PC-3 (cell line): ENCODE data around the gene BTBD19. TPM values are rescaled to one million over a fixed set of nuclear protein-coding genes. Genes with fewer than 3 reads are reported as not detected.

Source experiments
- ATAC-seq: fragments of 200-7000 bp; cut with Tn5 transposase; 2 replicates; pipeline ENCODE4 v1.9.1; 2020; ENCODE audit warnings: mild to moderate bottlenecking, moderate library complexity
- BruUV-seq: library from RNA; stranded (reverse); fragments of 400-500 nt; replicated peaks from 2 replicates; lab custom pipeline; 2021; lab: Mats Ljungman, UMichigan
- CTCF ChIA-PET: fragments of 300-600 bp; sonication (Branson Sonifier 250); formaldehyde crosslinking; loops from one replicate; lab custom pipeline; 2022; ENCODE audit warnings: antibody characterized with exemption; lab: Charles Lee
- POLR2A ChIA-PET: fragments of 300-600 bp; sonication (Branson Sonifier 250); formaldehyde crosslinking; loops from one replicate; lab custom pipeline; 2022; ENCODE audit warnings: antibody characterized with exemption; ENCODE audit not compliant: unreplicated experiment; lab: Charles Lee
- DNase-seq: peaks from one replicate; pipeline ENCODE4 v3.0.0-alpha.2; 2015
- H2AFZ ChIP-seq: fragments of 300-600 bp; sonication (generic); 2 replicates; pipeline ENCODE4 v1.6.0; 2016; ENCODE audit warnings: antibody characterized with exemption, low read length
- H3F3A ChIP-seq: fragments of 300-600 bp; sonication (generic); one replicate; pipeline ENCODE4 v1.6.0; 2017; ENCODE audit warnings: antibody characterized with exemption, low read length, control low read depth, mild to moderate bottlenecking; ENCODE audit not compliant: unreplicated experiment
- H3K27ac ChIP-seq: fragments of 300-600 bp; sonication (generic); 2 replicates; pipeline ENCODE4 v1.5.1; 2016; ENCODE audit warnings: mild to moderate bottlenecking, low read length
- H3K27me3 ChIP-seq: fragments of 300-600 bp; sonication (generic); 2 replicates; pipeline ENCODE4 v1.6.1; 2016; ENCODE audit warnings: low read length, mixed read lengths
- H3K36me3 ChIP-seq: fragments of 300-600 bp; sonication (generic); 2 replicates; pipeline ENCODE4 v1.6.1; 2016; ENCODE audit warnings: low read depth, mixed run types, low read length, mixed read lengths
- H3K4me1 ChIP-seq: fragments of 300-600 bp; sonication (generic); 2 replicates; pipeline ENCODE4 v1.5.1; 2016; ENCODE audit warnings: low read length; ENCODE audit not compliant: insufficient read depth
- H3K4me2 ChIP-seq: fragments of 300-600 bp; sonication (generic); 2 replicates; pipeline ENCODE4 v1.6.0; 2016; ENCODE audit warnings: low read length
- H3K4me3 ChIP-seq: fragments of 300-600 bp; sonication (generic); 2 replicates; pipeline ENCODE4 v1.5.1; 2016; ENCODE audit warnings: mild to moderate bottlenecking, low read length, mixed read lengths
- H3K79me2 ChIP-seq: fragments of 300-600 bp; sonication (generic); 2 replicates; pipeline ENCODE4 v1.6.1; 2017; ENCODE audit warnings: low read length, mixed read lengths
- H3K9ac ChIP-seq: fragments of 300-600 bp; sonication (generic); 2 replicates; pipeline ENCODE4 v1.6.0; 2016; ENCODE audit warnings: mild to moderate bottlenecking, low read length
- H3K9me2 ChIP-seq: fragments of 300-600 bp; sonication (generic); replicated peaks from 2 replicates; pipeline ENCODE4 v1.6.1; 2016; ENCODE audit warnings: mixed run types, low read length, mixed read lengths
- H3K9me3 ChIP-seq: fragments of 300-600 bp; sonication (generic); 2 replicates; pipeline ENCODE4 v1.6.1; 2016; ENCODE audit warnings: low read length, mixed read lengths
- H4K20me1 ChIP-seq: fragments of 300-600 bp; sonication (generic); 2 replicates; pipeline ENCODE4 v1.6.1; 2016; ENCODE audit warnings: low read length, mixed read lengths
- EZH2 ChIP-seq: fragments of 300-600 bp; sonication (generic); IDR thresholded peaks from one replicate; pipeline ENCODE4 v1.6.1; 2017; ENCODE audit warnings: antibody characterized with exemption, mild to moderate bottlenecking, low read length; ENCODE audit not compliant: unreplicated experiment
- EZH2phosphoT487 ChIP-seq: fragments of 300-600 bp; sonication (generic); IDR thresholded peaks from 2 replicates; pipeline ENCODE4 v1.6.1; 2018; ENCODE audit warnings: mild to moderate bottlenecking, antibody characterized with exemption, low read length, borderline replicate concordance
- intact Hi-C: fragments of 100-400 bp; cut with micrococcal nuclease; formaldehyde crosslinking; loops from 2 replicates; pipeline ENCODE4 v1.9.0; 2023
- total RNA-seq: library from RNA; depleted of rRNA; stranded (reverse); fragments of >200 nt; gene quantifications from 2 replicates; pipeline ENCODE4 v1.2.3, GENCODE V29; 2014
- TF ChIP-seq, protein P1 (sequence below): fragments of 300-600 bp; sonication (generic); conservative IDR thresholded peaks from 2 replicates; pipeline ENCODE4 v1.5.1; 2017; ENCODE audit warnings: antibody characterized with exemption, low read depth, mild to moderate bottlenecking, low read length

The BTBD19 gene
- total RNA-seq, 1 experiment from 2014 or later, result 0.58 TPM

DNA sequence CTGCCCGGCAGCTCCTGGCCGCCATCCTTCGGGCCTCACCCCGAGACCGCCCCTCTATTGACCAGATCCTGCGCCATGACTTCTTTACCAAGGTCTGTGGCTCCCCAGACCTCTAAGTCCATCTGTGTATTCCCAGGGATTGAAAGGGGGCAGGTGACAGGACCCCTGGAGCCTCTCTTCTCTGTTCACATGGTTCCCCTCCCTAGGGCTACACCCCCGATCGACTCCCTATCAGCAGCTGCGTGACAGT lies 5.3 kb upstream of the BTBD19 start:
- Histone ChIP-seq H3K4me1 (peaks cover 34% of the 10 kb centered on the region), H4K20me1 (peaks cover 12% of the 10 kb centered on the region), H3K36me3 (peaks cover 7% of the 10 kb centered on the region; the same call in 1 of the 2 replicates), H3F3A (peaks cover 5% of the 10 kb centered on the region), H3K27ac (no peak overlapping the region), H3K9ac (no peak overlapping the region), H2AFZ (no peak overlapping the region), H3K9me3 (no peaks in the 10 kb centered on the region), H3K4me3 (no peak overlapping the region), H3K9me2 (no peaks in the 10 kb centered on the region), H3K79me2 (peaks cover 22% of the 10 kb centered on the region), H3K27me3 (no peaks in the 10 kb centered on the region), H3K4me2 (no peak overlapping the region)
- DNase-seq (no peak), ATAC-seq (no peak)
- intact Hi-C loops, result no loop called here
- POLR2A ChIA-PET, result no interaction called here
- no TSS peak for BruUV-seq
- CTCF ChIA-PET, result no interaction called here
- no peak for TF ChIP-seq EZH2phosphoT487
- TF ChIP-seq, protein P1, sequence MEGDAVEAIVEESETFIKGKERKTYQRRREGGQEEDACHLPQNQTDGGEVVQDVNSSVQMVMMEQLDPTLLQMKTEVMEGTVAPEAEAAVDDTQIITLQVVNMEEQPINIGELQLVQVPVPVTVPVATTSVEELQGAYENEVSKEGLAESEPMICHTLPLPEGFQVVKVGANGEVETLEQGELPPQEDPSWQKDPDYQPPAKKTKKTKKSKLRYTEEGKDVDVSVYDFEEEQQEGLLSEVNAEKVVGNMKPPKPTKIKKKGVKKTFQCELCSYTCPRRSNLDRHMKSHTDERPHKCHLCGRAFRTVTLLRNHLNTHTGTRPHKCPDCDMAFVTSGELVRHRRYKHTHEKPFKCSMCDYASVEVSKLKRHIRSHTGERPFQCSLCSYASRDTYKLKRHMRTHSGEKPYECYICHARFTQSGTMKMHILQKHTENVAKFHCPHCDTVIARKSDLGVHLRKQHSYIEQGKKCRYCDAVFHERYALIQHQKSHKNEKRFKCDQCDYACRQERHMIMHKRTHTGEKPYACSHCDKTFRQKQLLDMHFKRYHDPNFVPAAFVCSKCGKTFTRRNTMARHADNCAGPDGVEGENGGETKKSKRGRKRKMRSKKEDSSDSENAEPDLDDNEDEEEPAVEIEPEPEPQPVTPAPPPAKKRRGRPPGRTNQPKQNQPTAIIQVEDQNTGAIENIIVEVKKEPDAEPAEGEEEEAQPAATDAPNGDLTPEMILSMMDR, result no peak

DNA sequence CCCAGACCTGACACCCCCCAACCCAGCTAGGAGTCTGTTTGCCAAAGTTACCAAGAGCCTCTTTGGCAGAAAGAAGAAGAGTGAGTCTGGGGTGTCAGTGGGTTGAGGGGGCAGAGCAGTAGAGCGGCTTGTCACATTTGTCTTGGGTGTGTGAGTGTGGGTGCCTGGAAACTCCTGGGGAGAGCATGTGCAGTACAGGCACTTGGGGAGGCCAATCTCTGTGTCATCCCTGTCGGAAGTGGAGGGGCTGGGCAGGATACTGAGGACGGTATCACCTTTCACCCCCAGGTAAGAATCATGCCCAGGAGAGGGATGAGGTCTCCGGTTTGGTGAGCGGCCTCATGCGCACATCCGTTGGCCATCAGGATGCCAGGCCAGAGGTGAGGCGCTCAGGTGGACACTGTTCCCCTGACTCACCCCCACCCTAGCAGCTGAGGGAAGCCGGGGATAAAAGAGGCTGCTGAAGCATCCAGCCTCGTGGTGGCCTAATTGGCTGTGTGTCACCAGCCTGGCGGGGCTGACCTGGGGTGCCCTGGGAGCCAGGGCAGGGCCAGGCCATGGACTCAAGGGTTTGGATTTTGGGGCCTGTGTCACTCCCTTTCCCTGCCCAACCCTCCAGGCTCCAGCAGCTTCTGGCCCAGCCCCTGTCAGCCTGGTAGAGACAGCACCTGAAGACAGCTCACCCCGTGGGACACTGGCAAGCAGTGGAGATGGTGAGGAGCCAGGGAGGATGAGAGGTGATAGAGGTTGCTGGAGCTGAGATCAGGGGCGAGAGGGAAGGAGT lies 4.8 kb upstream of the BTBD19 start:
- POLR2A ChIA-PET, result no interaction called here
- BruUV-seq, result no TSS peak
- Histone ChIP-seq H3K4me3 (no peak overlapping the region), H3K4me2 (no peak overlapping the region), H3K4me1 (peaks cover 39% of the 10 kb centered on the region), H3K9me3 (no peaks in the 10 kb centered on the region), H3K79me2 (peaks cover 22% of the 10 kb centered on the region), H3K36me3 (peaks cover 7% of the 10 kb centered on the region; the same call in 1 of the 2 replicates), H3K27ac (no peak overlapping the region), H3K9me2 (no peaks in the 10 kb centered on the region), H4K20me1 (peaks cover 12% of the 10 kb centered on the region), H3F3A (peaks cover 5% of the 10 kb centered on the region), H2AFZ (no peak overlapping the region), H3K27me3 (no peaks in the 10 kb centered on the region), H3K9ac (no peak overlapping the region)
- CTCF ChIA-PET, result no interaction called here
- ATAC-seq, result no peak
- no peak for TF ChIP-seq EZH2phosphoT487
- TF ChIP-seq, protein P1, result no peak
- TF ChIP-seq EZH2, result no peak
- no peak for DNase-seq
- intact Hi-C loops, result no loop called here

- Histone ChIP-seq H3K4me3 (no peak overlapping the region), H3F3A (peaks cover 5% of the 10 kb centered on the region), H3K4me2 (no peak overlapping the region), H3K27ac (no peak overlapping the region), H3K9ac (no peak overlapping the region), H2AFZ (no peak overlapping the region), H3K36me3 (peaks cover 7% of the 10 kb centered on the region; the same call in 1 of the 2 replicates), H3K9me3 (no peaks in the 10 kb centered on the region), H4K20me1 (peaks cover 12% of the 10 kb centered on the region), H3K79me2 (peaks cover 20% of the 10 kb centered on the region), H3K27me3 (no peaks in the 10 kb centered on the region), H3K4me1 (peaks cover 50% of the 10 kb centered on the region), H3K9me2 (no peaks in the 10 kb centered on the region)
- no peak for ATAC-seq
- no peak for TF ChIP-seq EZH2
- TF ChIP-seq, protein P1, result peak; percentile 22; the same call in 1 of the 2 replicates
- ChIA-PET POLR2A (interaction anchor here (0.6 kb wide), 1 partner anchor 165 kb away, joined by 3 read pairs; no protein-coding TSS in a partner anchor), CTCF (no interaction called here)
- no peak for DNase-seq
- BruUV-seq, result no TSS peak
- intact Hi-C loops, result no loop called here
Observed at GRCh38 chr1:44805311-44806024, 2.9 kb upstream of the BTBD19 start.
